Large intestine (tissue), 3 donors: ENCODE results near the gene PUDP. TPM values are rescaled to one million over a fixed set of nuclear protein-coding genes. Genes with fewer than 3 reads are reported as not detected.

Experiments used
- DNase-seq, 2 donors: peaks; one replicate each; pipeline versions ENCODE4 v3.0.0 to v3.0.0-alpha.2; 2013
- H3K27ac ChIP-seq: one replicate; pipeline ENCODE4 v1.5.1; 2013; ENCODE audit warnings: low read length
- H3K27me3 ChIP-seq: 2 replicates; pipeline ENCODE4 v1.6.1; 2013; ENCODE audit warnings: low read length; ENCODE audit not compliant: control insufficient read depth, insufficient read depth
- H3K36me3 ChIP-seq: 2 replicates; pipeline ENCODE4 v1.6.1; 2013; ENCODE audit warnings: low read length; ENCODE audit not compliant: control insufficient read depth, insufficient read depth
- H3K4me1 ChIP-seq: one replicate; pipeline ENCODE4 v1.6.1; 2013; ENCODE audit warnings: low read length; ENCODE audit not compliant: control insufficient read depth, insufficient read depth
- H3K4me3 ChIP-seq: one replicate; pipeline ENCODE4 v1.5.1; 2013; ENCODE audit warnings: low read length
- H3K9me3 ChIP-seq: one replicate; pipeline ENCODE4 v1.6.1; 2013; ENCODE audit warnings: mild to moderate bottlenecking, low read depth, low read length, moderate library complexity; ENCODE audit not compliant: control insufficient read depth
- WGBS: methylation state at CpG from one replicate; pipeline ENCODE4 v1.1.5; 2013; ENCODE audit warnings: low lambda C conversion rate; ENCODE audit not compliant: insufficient coverage; 5-methylcytosine and 5-hydroxymethylcytosine counted together
- polyA plus RNA-seq: library from polyadenylated mRNA; unstranded; fragments of 120-200 nt; gene quantifications from one replicate; pipeline ENCODE4 v1.2.1, GENCODE V29; 2013

The PUDP gene
- polyA plus RNA-seq, 1 donor: 25.9 TPM

GRCh38 chrX:7170898-7171297 lies 22.9 kb upstream of the PUDP start:
- no peak for DNase-seq
- no CpG with 5 or more reads among the region's 3 CpGs for WGBS

DNA sequence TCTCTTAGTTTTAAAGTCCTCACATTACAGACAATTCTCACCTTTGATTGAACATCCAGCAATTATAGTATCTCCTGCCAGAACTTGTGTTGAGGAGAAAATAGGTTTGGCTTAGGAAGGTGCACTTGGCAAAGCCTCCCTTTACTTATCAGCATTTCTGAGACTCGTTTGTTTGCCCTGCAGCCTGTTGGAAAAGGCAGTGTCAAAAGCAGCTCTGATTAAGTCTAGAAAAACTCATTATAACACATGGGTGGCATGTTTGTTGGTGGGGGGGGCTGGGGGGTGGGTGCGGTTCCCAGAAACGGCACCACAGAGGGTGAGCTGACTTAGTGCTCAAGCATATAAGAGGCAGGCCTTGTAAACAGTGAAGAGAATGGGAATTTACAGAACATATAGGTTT lies 21.7 kb upstream of the PUDP start:
- Histone ChIP-seq H3K9me3 (no peaks in the 10 kb centered on the region), H3K27me3 (no peaks in the 10 kb centered on the region), H3K4me3 (no peak overlapping the region), H3K27ac (no peak overlapping the region), H3K4me1 (no peaks in the 10 kb centered on the region), H3K36me3 (no peaks in the 10 kb centered on the region)
- WGBS: no CpG with 5 or more reads among the region's 3 CpGs
- no peak for DNase-seq

More at GRCh38 chrX:7170898-7171297, 22.9 kb upstream of the PUDP start:
- no peaks in the 10 kb centered on the region for H3K36me3 ChIP-seq
- no peak overlapping the region for H3K27ac ChIP-seq
- no peaks in the 10 kb centered on the region for H3K4me1 ChIP-seq
- no peaks in the 10 kb centered on the region for H3K9me3 ChIP-seq
- no peak overlapping the region for H3K4me3 ChIP-seq
- H3K27me3 ChIP-seq: no peaks in the 10 kb centered on the region

DNA sequence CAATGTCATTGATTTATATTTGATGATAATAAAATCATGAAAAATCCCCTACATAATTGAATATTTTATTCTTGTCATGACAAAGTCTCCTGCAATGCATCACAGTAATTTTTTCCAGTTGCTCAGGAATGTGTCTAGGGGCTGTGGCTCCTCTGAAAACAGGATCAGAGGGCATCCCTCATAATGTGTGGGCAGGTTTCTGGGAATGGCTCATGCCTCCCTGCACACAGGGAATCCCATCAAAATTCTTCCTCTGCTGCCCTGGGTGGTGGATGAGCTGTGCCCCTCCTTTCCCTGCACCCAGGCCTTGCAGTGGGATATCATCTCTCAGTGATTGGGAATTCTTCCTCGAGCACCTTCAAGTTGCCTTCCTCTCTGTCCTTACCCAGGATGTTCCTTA lies 20.4 kb upstream of the PUDP start:
- Histone ChIP-seq H3K27me3 (no peaks in the 10 kb centered on the region), H3K36me3 (no peaks in the 10 kb centered on the region), H3K9me3 (no peaks in the 10 kb centered on the region), H3K4me3 (no peak overlapping the region), H3K27ac (no peak overlapping the region), H3K4me1 (no peaks in the 10 kb centered on the region)
- WGBS: no CpG with 5 or more reads among the region's 1 CpG
- no peak for DNase-seq

GRCh38 chrX:7164174-7164573 lies 16.2 kb upstream of the PUDP start:
- no peaks in the 10 kb centered on the region for H3K36me3 ChIP-seq
- no peaks in the 10 kb centered on the region for H3K4me1 ChIP-seq
- DNase-seq: no peak
- no peak overlapping the region for H3K4me3 ChIP-seq
- no CpG with 5 or more reads among the region's 3 CpGs for WGBS
- H3K9me3 ChIP-seq: no peaks in the 10 kb centered on the region
- H3K27me3 ChIP-seq: no peaks in the 10 kb centered on the region
- H3K27ac ChIP-seq: no peak overlapping the region

DNA sequence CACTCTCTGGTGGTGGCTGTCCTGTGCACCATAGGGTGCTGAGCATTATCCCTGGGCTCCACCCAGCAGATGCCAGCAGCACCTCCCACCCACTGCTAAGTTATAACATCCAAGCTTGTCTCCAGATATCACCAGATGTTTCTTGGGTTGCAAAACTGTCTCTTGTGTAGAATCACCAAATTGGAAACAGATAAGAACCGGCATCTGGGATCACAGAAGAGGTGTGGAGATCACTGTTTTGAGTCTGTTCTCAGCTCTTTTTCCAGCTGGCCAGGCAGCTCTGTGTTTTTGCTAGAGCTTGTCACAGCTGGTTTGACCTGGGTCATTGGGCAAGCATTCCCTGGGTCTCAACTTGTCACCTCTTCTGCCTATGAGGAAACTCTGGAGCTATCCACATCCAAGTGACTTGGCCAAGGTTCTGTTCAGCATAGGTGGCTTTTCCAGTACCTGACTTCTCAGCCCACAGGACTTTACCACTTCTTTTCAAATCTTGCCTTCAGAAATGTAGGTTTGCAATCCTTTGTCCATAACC lies 15.3 kb upstream of the PUDP start:
- no peak for DNase-seq
- Histone ChIP-seq H3K27ac (no peak overlapping the region), H3K27me3 (no peaks in the 10 kb centered on the region), H3K36me3 (no peaks in the 10 kb centered on the region), H3K4me3 (no peak overlapping the region), H3K4me1 (no peaks in the 10 kb centered on the region), H3K9me3 (no peaks in the 10 kb centered on the region)
- WGBS: no CpG with 5 or more reads among the region's 1 CpG

- DNase-seq: no peak
- no peaks in the 10 kb centered on the region for H3K9me3 ChIP-seq
- WGBS: no CpG with 5 or more reads among the region's 7 CpGs
- no peaks in the 10 kb centered on the region for H3K4me1 ChIP-seq
- no peak overlapping the region for H3K27ac ChIP-seq
- H3K4me3 ChIP-seq: no peak overlapping the region
- H3K36me3 ChIP-seq: no peaks in the 10 kb centered on the region
- H3K27me3 ChIP-seq: no peaks in the 10 kb centered on the region
Observed at GRCh38 chrX:7159149-7159861, 11.4 kb upstream of the PUDP start.

- Histone ChIP-seq H3K4me3 (no peak overlapping the region), H3K27ac (no peak overlapping the region), H3K36me3 (no peaks in the 10 kb centered on the region), H3K4me1 (no peaks in the 10 kb centered on the region), H3K9me3 (no peaks in the 10 kb centered on the region), H3K27me3 (no peaks in the 10 kb centered on the region)
- DNase-seq: no peak
- WGBS: no CpG with 5 or more reads among the region's 5 CpGs
Observed at GRCh38 chrX:7158468-7158990, 10.6 kb upstream of the PUDP start.

DNA sequence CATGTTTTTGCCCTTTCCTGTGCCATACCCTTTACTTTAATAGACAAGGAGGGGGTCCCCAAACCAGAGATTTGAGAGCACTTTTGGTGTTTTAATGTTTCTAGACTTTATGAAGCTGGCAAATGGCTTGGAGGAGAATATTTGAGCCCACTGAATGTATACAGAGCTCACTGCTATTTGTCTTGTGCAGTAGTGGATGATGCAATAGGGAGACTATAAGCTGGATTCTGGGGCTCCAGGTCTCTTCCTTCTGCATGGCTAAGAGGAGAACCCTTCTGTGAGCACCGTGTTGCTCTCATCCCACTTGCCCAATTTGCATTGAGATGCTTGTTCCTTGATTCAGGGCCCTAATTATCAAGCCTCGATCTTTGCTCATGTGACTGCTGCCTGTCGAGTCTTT lies 8.9 kb upstream of the PUDP start:
- no peaks in the 10 kb centered on the region for H3K9me3 ChIP-seq
- H3K27ac ChIP-seq: no peak overlapping the region
- no CpG with 5 or more reads among the region's 3 CpGs for WGBS
- H3K27me3 ChIP-seq: no peaks in the 10 kb centered on the region
- no peak overlapping the region for H3K4me3 ChIP-seq
- DNase-seq: no peak
- H3K36me3 ChIP-seq: no peaks in the 10 kb centered on the region
- no peaks in the 10 kb centered on the region for H3K4me1 ChIP-seq

GRCh38 chrX:7155163-7155562 lies 7.2 kb upstream of the PUDP start:
- H3K27ac ChIP-seq: no peak overlapping the region
- no peaks in the 10 kb centered on the region for H3K4me1 ChIP-seq
- no CpG with 5 or more reads among the region's 1 CpG for WGBS
- H3K27me3 ChIP-seq: no peaks in the 10 kb centered on the region
- no peaks in the 10 kb centered on the region for H3K9me3 ChIP-seq
- no peak overlapping the region for H3K4me3 ChIP-seq
- H3K36me3 ChIP-seq: no peaks in the 10 kb centered on the region
- no peak for DNase-seq

- Histone ChIP-seq H3K36me3 (no peaks in the 10 kb centered on the region), H3K4me3 (no peak overlapping the region), H3K27me3 (no peaks in the 10 kb centered on the region), H3K4me1 (no peaks in the 10 kb centered on the region), H3K27ac (no peak overlapping the region), H3K9me3 (no peaks in the 10 kb centered on the region)
- DNase-seq: no peak
- no CpG with 5 or more reads among the region's 7 CpGs for WGBS
Observed at GRCh38 chrX:7154041-7154597, 6.2 kb upstream of the PUDP start.
